ENCODE data around the gene TEX2. TPM values are rescaled to one million over a fixed set of nuclear protein-coding genes. Genes with fewer than 3 reads are reported as not detected.

Gene TEX2
- polyA plus RNA-seq, 1 donor (not counting 4 experiments of a cell fraction or from before 2014, with no cell fraction given): 44.4 TPM

- Histone ChIP-seq H3K4me2 (ENCODE audit: control insufficient read depth, extremely low read depth, insufficient read depth, low read depth, low read length) (no peak overlapping the region), H4K20me1 (ENCODE audit: control insufficient read depth, extremely low read depth, insufficient read depth, low read length) (no peaks in the 10 kb centered on the region), H3K9me3 (ENCODE audit: control insufficient read depth, low read depth, low read length) (no peaks in the 10 kb centered on the region), H2AFZ (ENCODE audit: control insufficient read depth, low read length) (no peak overlapping the region), H3K27me3 (ENCODE audit: control insufficient read depth, extremely low read depth, insufficient read depth, low read length) (no peaks in the 10 kb centered on the region), H3K9me1 (ENCODE audit: control insufficient read depth, extremely low read depth, insufficient read depth, low read length) (no peaks in the 10 kb centered on the region), H3K4me1 (ENCODE audit: control insufficient read depth, extremely low read depth, insufficient read depth, low read length) (no peaks in the 10 kb centered on the region), H3K36me3 (ENCODE audit: control insufficient read depth in 2 of 2, extremely low read depth in 1 of 2, insufficient read depth in 2 of 2, low read length in 2 of 2) (peaks cover 21 to 38% of the 10 kb centered on the region in 2 experiments), H3K4me3 (ENCODE audit: control insufficient read depth in 2 of 3, extremely low read depth in 1 of 3, insufficient read depth in 2 of 3, low read depth in 1 of 3, low read length in 3 of 3) (no peak overlapping the region), H3K27ac (ENCODE audit: control insufficient read depth, insufficient read depth, low read length) (no peak overlapping the region), H3K79me2 (ENCODE audit: control insufficient read depth, insufficient read depth, low read length) (no peaks in the 10 kb centered on the region), H3K9ac (ENCODE audit: control insufficient read depth, extremely low read depth, insufficient read depth, low read length) (no peak overlapping the region)
- dilution Hi-C loops (cut with MboI; ENCODE audit: extremely low pct_ligation_motif_present, low sequenced_read_pairs): no loop called here
- no peak for TF ChIP-seq CTCF (optimal IDR thresholded peaks at IDR 0.05 in 1 of 3, IDR thresholded peaks at IDR 0.05 in 1 of 3, conservative IDR thresholded peaks at IDR 0.05 in 1 of 3; ENCODE audit: extremely low read depth in 1 of 3, insufficient read depth in 2 of 3, low read length in 3 of 3)
- TF ChIP-seq EZH2 (IDR thresholded peaks at IDR 0.05; ENCODE audit: low read length): no peak
- no peak for FAIRE-seq
- no peak for DNase-seq (ENCODE audit: low read depth, low spot score)
Measured at GRCh38 chr17:64154313-64154695, 108.8 kb downstream of the TEX2 start.

GRCh38 chr17:64153565-64154312, 109.3 kb downstream of the TEX2 start:
- Histone ChIP-seq H4K20me1 (ENCODE audit: control insufficient read depth, extremely low read depth, insufficient read depth, low read length) (no peaks in the 10 kb centered on the region), H3K36me3 (ENCODE audit: control insufficient read depth in 2 of 2, extremely low read depth in 1 of 2, insufficient read depth in 2 of 2, low read length in 2 of 2) (peaks cover 16 to 37% of the 10 kb centered on the region in 2 experiments), H2AFZ (ENCODE audit: control insufficient read depth, low read length) (no peak overlapping the region), H3K79me2 (ENCODE audit: control insufficient read depth, insufficient read depth, low read length) (no peaks in the 10 kb centered on the region), H3K4me2 (ENCODE audit: control insufficient read depth, extremely low read depth, insufficient read depth, low read depth, low read length) (no peak overlapping the region), H3K9me1 (ENCODE audit: control insufficient read depth, extremely low read depth, insufficient read depth, low read length) (no peaks in the 10 kb centered on the region), H3K9me3 (ENCODE audit: control insufficient read depth, low read depth, low read length) (no peaks in the 10 kb centered on the region), H3K27me3 (ENCODE audit: control insufficient read depth, extremely low read depth, insufficient read depth, low read length) (no peaks in the 10 kb centered on the region), H3K27ac (ENCODE audit: control insufficient read depth, insufficient read depth, low read length) (no peak overlapping the region), H3K4me1 (ENCODE audit: control insufficient read depth, extremely low read depth, insufficient read depth, low read length) (no peaks in the 10 kb centered on the region), H3K9ac (ENCODE audit: control insufficient read depth, extremely low read depth, insufficient read depth, low read length) (no peak overlapping the region), H3K4me3 (ENCODE audit: control insufficient read depth in 2 of 3, extremely low read depth in 1 of 3, insufficient read depth in 2 of 3, low read depth in 1 of 3, low read length in 3 of 3) (no peak overlapping the region)
- DNase-seq (ENCODE audit: low read depth, low spot score) (no peak), FAIRE-seq (no peak)
- dilution Hi-C loops (cut with MboI; ENCODE audit: extremely low pct_ligation_motif_present, low sequenced_read_pairs): no loop called here
- TF ChIP-seq CTCF (optimal IDR thresholded peaks at IDR 0.05 in 1 of 3, IDR thresholded peaks at IDR 0.05 in 1 of 3, conservative IDR thresholded peaks at IDR 0.05 in 1 of 3; ENCODE audit: extremely low read depth in 1 of 3, insufficient read depth in 2 of 3, low read length in 3 of 3): no peak

Data from keratinocyte (primary cell).